HG02885 (cell line): ENCODE data around the gene HSPA14.
"Not testable (repeated sequence)": the region's sequence is repeated elsewhere in the genome, so short reads cannot be mapped to it uniquely, and the experiment has no call there.

Experiments
- ATAC-seq: cut with Tn5 transposase; IDR thresholded peaks from one replicate; pipeline ENCODE4 v1.9.1; 2021; ENCODE audit warnings: mild to moderate bottlenecking; ENCODE audit not compliant: unreplicated experiment, poor library complexity

HSPA14 gene

DNA sequence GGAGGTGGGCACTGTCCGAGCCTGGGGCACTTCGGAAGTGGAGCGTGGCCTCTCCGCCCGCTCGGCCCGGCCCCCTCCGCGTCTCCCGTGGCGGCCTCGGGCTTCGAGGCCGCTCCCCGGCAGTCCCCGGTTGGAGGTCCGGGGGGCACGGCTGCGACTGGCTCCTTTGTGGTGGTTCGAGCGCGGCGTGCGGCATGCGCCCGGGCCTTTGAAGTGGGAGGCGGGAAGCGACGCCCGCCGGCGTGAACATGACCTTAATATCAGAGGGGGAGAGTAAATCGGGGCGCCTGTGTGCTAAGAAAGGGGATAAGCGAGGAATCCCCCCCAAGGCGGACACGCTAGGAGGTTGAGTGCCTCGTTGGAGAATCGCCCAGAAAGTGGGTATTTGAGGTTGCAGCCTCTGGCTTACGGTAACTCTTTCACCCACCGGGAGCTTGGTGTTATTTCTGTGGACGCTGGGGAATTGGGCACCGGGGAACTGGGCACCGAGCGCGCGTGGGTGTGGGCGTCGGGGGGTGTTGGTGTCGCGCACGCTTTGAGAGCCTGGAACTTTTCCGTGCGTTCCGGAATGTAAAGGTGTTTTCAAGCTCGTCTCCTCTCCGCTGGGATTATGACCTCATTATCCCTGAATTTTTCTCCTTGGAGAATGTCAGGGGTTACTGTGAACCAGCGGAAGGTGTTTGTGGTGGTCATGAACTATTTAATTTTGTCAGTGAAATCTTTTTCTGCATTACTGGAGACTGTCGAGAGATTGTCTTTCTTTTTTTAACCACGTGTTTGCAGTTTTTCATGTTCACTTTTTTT lies 41.2 kb downstream of the HSPA14 start:
- ATAC-seq: peak; percentile 22

DNA sequence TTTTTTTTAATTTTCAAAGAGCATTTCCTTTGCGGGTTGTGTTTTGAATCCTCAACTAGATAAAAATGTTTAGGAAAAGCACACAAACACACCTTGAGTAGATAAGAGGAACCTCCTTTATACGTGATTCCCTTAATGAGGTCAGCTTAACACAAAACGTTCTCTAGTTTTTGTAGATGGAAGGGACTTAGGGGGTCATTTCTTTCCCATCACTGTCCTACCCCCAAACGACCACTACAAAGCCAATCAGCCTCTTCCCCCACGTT lies 41.8 kb downstream of the HSPA14 start:
- no peak for ATAC-seq

DNA sequence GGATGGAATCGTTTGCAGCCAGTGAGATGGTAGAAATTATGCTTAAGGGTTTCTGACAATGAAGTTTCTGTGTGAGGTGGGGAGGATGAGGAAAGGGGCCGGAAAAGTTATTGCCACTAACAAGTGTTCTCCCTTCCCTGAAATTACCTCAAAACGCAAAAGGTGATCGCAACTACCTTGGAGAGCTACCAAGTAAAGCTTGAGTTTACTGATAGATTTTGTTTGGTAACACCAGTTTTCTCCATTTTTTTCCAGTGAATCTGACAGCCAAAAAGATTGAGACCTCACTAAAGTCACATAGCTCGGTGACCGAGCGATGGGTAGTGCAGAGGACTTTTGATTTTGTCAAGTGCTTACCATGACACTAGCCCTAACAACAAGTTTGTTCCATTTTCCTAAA lies 42.1 kb downstream of the HSPA14 start:
- ATAC-seq: no peak

DNA sequence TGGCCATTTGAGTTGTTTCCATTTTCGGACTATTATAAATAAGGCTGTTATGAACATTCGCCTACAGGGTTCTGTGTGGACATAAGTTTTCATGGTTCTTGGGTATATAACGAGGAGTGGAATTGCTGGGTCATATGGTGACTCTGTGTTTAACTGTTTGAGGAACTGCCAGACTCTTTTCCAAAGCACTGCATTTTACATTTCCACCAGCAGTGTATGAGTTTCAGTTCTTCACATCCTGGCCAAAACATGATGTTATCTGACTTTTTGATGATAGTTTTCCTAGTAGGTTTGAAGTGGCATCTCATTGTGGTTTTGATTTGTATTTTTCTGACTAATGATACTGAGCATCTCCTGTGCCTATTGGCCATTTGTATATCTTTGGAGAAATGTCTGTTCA lies 46.0 kb downstream of the HSPA14 start:
- no peak for ATAC-seq

DNA sequence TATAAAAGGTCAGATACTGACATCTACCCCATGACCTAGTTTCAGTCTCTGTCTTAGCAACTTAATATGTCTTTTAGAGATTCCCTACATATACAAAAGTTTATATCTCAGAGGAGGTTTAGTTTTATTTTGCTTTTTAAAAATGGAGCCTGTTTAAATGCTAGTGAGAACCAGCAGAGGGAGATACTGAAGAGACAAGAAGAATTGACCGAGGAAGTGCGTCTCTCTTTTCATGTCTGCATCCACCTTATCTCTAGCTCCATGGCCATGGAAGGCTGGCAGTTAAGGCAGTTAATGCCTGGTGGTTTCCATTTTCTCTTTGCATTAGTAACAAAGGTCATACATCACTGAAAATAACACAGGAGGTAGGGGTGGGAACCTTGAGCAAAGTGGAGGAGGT lies 51.2 kb downstream of the HSPA14 start:
- no peak for ATAC-seq

DNA sequence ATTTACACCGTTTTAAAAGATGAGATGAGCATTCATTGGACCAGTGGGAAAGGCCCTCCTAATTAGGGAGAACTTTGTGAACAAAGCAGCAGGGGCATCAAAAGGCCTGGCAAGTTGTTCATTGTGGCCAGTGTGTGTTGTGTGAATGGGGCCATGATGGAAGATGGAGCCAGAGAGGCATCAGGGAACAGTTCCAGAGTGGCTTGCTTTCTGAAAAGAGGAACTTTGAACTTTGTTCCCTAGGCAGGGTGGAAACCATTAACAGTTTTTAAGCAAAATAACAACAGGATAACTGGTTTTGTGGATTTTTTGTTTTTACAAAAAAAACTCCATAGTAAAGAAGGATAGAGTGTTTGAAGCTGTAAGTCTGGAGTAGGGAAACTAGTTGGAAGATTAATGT lies 53.0 kb downstream of the HSPA14 start:
- no peak for ATAC-seq

DNA sequence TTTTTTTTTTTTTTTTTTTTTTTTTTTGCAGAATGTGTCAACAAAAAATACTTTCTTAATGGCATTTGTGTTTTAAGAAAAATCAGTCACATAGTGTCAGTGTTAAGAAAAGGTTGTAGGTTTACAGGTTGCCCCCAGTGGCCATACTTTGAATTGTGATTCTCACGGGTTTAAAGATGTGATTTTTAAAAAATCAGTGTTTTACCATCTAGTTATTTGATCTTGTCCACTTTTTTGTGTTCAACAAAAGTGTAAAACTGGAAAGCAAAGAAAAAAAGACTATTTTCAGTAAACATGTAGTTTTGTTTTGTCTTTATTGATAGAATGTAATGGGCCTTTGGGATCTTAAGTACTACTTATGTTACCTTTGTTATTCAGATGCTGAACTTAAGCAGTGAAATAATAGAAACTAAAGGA lies 66.2 kb downstream of the HSPA14 start:
- ATAC-seq: no peak

DNA sequence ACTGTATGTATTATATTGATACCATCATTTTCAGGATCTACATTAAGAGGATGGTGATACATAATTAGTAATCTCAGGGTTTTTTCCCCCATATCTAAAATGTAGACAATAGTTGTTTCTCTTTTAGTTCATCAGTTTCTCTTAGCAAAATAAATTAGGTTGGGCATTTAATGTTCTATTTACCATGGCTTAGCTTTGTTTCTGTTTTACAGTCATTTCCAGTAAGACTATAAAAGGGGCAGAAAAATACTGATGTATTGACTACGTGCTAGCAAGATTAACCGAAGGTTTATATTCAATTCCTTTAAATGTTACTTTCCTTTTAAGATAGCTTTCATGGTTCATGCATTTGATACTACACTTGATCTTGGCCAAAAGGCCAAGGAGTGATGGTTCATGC lies 66.8 kb downstream of the HSPA14 start:
- ATAC-seq: no peak

DNA sequence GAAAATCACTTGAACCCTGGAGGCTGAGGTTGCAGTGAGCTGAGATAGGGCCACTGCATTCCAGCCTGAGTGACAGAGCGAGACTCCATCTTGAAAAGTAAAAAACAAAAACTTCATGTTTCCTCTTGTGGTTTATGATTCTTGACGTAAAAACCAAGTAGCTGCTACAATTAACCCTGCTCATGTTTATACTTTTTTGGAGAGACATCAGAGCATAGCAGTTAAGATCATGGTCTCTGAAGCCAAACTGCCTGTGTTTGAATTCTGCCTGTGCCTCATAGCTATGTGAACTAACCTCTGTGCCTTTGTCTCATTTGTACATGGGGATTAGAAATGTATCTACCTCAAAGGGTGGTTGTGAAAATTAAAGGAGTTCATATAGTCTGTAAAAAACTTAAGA lies 67.8 kb downstream of the HSPA14 start:
- no peak for ATAC-seq

DNA sequence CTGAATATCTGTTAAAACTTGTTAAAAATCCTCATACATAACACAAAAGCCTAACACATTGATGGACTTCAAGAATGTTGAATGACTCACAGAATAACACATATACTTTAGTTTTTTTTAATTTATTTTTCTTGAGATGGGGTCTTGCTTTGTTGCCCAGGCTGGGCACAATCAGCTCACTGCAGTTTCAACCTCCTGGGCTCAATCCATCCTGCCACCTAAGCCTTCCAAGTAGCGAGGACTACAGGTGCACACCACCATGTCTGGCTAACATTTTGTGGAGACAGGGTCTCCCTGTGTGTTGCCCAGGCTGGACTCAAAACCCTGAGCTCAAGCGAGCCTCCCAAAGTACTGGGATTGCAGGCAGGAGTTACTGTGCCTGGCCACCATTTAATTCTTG lies 68.7 kb downstream of the HSPA14 start:
- no peak for ATAC-seq

DNA sequence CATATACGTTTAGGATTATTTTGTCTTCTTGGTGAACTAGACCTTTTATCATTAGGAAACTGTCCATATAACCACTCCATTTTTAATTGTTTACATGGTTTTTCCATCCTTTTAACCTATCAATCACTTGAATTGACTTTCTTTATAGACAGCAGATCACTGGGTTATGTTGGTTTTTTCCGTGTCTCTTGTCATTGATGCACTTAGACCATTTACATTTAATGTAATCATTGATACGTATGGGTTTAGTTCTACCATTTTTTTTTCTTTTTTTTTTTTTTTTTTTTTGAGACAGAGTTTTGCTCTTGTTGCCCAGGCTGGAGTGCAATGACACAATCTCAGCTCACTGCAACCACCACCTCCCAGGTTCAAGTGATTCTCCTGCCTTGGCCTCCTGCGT lies 69.5 kb downstream of the HSPA14 start:
- ATAC-seq: not testable (repeated sequence)

DNA sequence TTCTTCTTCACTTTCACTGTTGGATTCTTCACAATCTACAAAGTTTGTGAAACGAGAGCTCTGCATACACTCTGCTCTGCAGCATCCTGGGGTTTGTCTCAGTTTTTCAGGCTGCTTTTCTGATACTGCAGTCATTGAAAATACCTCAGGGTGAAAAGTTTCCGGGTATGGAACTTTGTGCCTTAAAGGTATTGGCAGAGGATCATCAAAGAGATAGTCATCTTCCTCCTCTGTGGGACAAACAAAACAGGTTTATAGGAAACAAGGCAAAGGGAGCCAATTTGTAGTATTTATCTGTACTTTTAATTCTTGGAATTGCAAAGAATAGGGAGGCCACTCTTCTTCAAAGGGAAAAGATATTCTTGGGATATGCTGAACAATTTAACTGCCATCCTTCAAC lies 71.0 kb downstream of the HSPA14 start:
- no peak for ATAC-seq

DNA sequence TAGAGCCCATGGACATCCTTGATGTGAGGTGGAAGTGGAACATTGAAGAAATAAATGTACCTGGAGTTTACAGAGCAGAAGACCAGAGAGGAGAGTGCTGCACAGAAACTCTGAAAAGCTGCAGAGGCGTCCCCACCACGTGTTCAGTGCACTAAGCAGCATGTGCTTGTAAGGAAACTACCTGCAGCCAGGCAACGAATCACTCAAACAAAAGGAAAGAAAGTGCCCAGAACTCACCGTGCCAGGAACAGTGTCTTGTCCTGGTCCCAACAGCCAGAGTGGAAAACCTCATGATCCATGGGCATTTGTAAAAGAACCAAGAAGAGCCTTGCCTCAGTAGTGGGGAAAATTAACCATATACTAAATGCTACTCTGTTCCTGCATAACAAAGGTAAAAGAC lies 72.8 kb downstream of the HSPA14 start:
- ATAC-seq: no peak

DNA sequence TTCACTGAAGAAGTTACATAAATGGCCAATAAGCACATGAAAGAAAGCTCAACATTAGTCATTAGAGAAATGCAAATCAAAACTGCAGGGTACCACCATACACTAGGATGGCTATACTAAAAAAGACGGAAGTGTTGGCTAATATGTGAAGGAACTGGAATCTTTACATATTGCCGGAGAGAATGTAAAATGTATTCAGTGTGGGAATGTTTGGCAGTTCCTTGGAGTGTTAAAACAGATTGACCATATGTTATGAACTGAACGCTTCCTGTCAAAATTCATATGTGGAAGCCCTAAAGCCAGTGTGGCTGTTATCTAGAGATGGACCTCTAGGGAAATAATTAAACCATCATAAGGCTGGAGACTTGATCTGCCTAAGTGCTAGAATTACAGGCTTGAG lies 73.7 kb downstream of the HSPA14 start:
- ATAC-seq: no peak

DNA sequence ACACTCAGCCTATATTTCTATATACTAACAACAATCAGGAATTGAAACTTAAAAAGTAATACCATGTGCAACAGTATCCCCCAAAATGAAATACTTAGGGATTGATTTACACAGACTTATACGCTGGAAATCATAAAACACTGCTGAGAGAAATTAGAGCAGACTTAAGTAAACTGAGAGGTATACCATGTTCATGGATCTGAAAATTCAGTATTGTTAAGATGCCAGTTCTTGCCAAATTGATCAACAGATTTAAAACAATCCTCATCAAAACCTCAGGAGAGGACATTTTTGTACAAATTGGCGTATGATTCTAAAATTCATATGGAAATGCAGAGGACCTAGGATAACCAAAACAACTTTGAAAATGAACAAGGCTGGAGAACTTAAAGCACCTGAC lies 78.5 kb downstream of the HSPA14 start:
- ATAC-seq: no peak

DNA sequence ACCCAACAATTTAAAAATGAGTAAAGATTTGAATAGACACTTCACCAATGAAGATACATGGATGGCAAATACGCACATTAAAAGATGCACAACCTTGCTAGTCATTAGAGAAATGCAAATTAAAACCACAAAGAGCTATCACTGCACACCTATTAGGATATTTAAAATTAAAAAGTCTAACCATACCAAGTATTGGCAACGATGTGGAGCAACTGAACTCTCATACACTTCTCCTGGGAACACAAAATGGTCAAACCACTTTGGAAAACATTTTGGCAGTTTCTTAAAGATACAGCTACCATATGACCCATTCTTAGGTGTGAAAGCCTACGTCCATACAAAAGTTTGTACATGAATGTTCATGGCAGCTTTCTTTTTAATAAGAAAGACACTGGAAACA lies 79.7 kb downstream of the HSPA14 start:
- no peak for ATAC-seq

DNA sequence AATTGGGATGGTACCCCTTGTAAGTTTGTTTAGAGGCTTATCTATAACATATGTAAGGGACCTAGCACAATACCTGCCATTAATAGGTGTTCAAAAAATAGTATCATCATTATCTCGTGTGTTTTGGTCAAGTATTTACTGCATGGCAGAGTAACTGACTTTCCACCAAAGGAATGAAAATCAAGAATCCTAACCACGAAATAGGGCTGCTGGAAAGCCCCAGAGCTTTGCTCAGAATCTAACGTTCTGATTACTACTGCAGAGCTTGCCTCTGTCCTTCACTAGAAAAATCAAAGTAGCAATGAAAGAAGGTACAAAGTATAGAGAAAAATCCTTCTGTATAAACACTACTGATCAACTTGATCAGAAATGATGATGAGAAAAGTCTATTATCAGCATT lies 80.9 kb downstream of the HSPA14 start:
- no peak for ATAC-seq
